Fibroblast of skin of right quadriceps (primary cell): ENCODE results near the gene ACSL5.

ENCODE experiments used
- DNase-seq: peaks from one replicate; pipeline ENCODE4 v3.0.0-alpha.2; 2013

Gene ACSL5

GRCh38 chr10:112471878-112472487 is 98.1 kb downstream of the ACSL5 start:
- DNase-seq, result peak; percentile 47

GRCh38 chr10:112475575-112476218 is 101.8 kb downstream of the ACSL5 start:
- DNase-seq, result peak; percentile 35
